Osteoblast (primary cell): ENCODE results near the gene GRB14. TPM values are rescaled to one million over a fixed set of nuclear protein-coding genes. Genes with fewer than 3 reads are reported as not detected.
"Not testable (repeated sequence)": the region's sequence is repeated elsewhere in the genome, so short reads cannot be mapped to it uniquely, and the experiment has no call there.

Experiments
- DNase-seq: peaks from one replicate; pipeline ENCODE4 v3.0.0; 2011; ENCODE audit warnings: low spot score, mixed read lengths; ENCODE audit not compliant: insufficient read length; ENCODE audit errors: missing footprints
- H2AFZ ChIP-seq: 2 replicates; pipeline ENCODE4 v1.6.0; 2011; ENCODE audit warnings: mild to moderate bottlenecking, low read length
- H3K27ac ChIP-seq: 2 replicates; pipeline ENCODE4 v1.5.1; 2011; ENCODE audit warnings: mild to moderate bottlenecking, low read depth, low read length, moderate library complexity
- H3K27me3 ChIP-seq: 2 replicates; pipeline ENCODE4 v1.6.0; 2012; ENCODE audit warnings: mild to moderate bottlenecking, control low read depth, inconsistent platforms, low read length, moderate library complexity; ENCODE audit not compliant: insufficient read depth
- H3K36me3 ChIP-seq: 2 replicates; pipeline ENCODE4 v1.5.1; 2011; ENCODE audit warnings: mild to moderate bottlenecking, low read length, control low read depth, moderate library complexity; ENCODE audit not compliant: insufficient read depth
- H3K4me1 ChIP-seq: 2 replicates; pipeline ENCODE4 v1.5.1; 2011; ENCODE audit warnings: mild to moderate bottlenecking, low read length, control low read depth, moderate library complexity; ENCODE audit not compliant: insufficient read depth
- H3K4me2 ChIP-seq: 2 replicates; pipeline ENCODE4 v1.6.0; 2011; ENCODE audit warnings: mild to moderate bottlenecking, low read length; ENCODE audit not compliant: insufficient read depth
- H3K4me3 ChIP-seq: fragments of 200-600 bp; sonication (generic); 3 replicates; pipeline ENCODE4 v1.5.1; 2012; ENCODE audit warnings: mild to moderate bottlenecking, low read length, inconsistent platforms; ENCODE audit not compliant: insufficient read depth
- H3K79me2 ChIP-seq: 2 replicates; pipeline ENCODE4 v1.6.0; 2012; ENCODE audit warnings: mild to moderate bottlenecking, low read length, control low read depth, inconsistent platforms; ENCODE audit not compliant: insufficient read depth
- H3K9me3 ChIP-seq: 2 replicates; pipeline ENCODE4 v1.5.1; 2011; ENCODE audit warnings: low read depth, low read length, control low read depth
- H4K20me1 ChIP-seq: 2 replicates; pipeline ENCODE4 v1.6.0; 2012; ENCODE audit warnings: mild to moderate bottlenecking, low read length, control low read depth; ENCODE audit not compliant: insufficient read depth
- total RNA-seq: library from RNA; depleted of rRNA; stranded (reverse); fragments of >200 nt; gene quantifications from 2 replicates; pipeline ENCODE4 v1.2.3, GENCODE V29; 2012
- TF ChIP-seq, protein P1 (sequence below): IDR thresholded peaks from 2 replicates; pipeline ENCODE4 v1.5.1; 2011; ENCODE audit warnings: mild to moderate bottlenecking, low read depth, low read length, moderate library complexity; ENCODE audit errors: extremely low read depth

GRB14 gene
- total RNA-seq, 1 donor, result 0.72 TPM

DNA sequence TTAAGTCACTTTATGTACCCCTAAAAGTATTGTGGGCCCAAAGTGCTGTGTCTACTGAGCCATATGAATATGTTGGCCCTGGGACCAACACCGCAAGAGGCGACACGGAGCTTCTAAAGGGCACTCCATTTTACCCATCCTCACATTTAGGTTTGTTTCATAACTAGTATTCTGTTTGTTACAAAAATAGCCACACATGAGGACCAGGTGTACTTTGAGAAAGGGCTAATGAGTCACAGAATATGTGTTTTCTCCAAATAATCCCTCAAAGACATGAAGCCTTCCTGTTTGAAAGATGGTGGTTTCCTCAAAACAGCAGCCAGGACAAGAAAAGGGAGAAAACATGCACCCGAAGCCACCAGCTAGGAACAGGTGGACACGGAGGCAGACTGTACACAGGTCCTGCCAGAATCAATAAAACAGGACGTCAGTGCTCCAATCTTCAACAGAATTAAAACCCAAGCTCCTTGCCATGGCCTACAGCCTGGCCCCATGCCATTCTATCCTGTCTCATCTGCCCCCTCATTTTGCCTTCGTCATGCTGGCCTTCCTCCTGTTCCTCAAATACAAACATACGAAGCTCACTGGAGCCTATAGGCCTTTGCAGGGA, 21.8 kb upstream of the GRB14 start:
- no peak overlapping the region for H2AFZ ChIP-seq
- TF ChIP-seq, protein P1, sequence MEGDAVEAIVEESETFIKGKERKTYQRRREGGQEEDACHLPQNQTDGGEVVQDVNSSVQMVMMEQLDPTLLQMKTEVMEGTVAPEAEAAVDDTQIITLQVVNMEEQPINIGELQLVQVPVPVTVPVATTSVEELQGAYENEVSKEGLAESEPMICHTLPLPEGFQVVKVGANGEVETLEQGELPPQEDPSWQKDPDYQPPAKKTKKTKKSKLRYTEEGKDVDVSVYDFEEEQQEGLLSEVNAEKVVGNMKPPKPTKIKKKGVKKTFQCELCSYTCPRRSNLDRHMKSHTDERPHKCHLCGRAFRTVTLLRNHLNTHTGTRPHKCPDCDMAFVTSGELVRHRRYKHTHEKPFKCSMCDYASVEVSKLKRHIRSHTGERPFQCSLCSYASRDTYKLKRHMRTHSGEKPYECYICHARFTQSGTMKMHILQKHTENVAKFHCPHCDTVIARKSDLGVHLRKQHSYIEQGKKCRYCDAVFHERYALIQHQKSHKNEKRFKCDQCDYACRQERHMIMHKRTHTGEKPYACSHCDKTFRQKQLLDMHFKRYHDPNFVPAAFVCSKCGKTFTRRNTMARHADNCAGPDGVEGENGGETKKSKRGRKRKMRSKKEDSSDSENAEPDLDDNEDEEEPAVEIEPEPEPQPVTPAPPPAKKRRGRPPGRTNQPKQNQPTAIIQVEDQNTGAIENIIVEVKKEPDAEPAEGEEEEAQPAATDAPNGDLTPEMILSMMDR, result no peak

DNA sequence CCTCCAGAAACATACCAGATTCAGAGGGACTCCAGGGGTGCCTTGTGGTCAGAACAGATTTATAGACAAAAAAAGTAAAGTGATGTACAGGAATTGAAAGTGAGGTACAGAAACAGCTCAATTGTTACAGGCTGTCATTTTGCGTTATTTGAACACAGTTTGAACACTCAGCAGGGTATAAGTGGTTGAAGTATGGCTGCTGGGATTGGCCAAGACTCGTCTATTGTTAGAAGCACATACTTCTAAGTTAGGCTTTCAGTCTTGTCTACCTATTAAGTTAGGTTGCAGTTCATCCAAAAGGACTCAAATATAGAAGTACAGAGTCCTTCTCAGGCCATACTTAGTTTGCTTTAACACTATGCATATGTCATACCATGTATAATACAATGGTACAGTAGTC, 21.0 kb upstream of the GRB14 start:
- Histone ChIP-seq H3K4me1 (no peaks in the 10 kb centered on the region), H3K4me2 (no peak overlapping the region), H4K20me1 (no peaks in the 10 kb centered on the region), H3K27ac (no peak overlapping the region), H2AFZ (no peak overlapping the region), H3K4me3 (no peak overlapping the region), H3K79me2 (no peaks in the 10 kb centered on the region), H3K9me3 (no peaks in the 10 kb centered on the region), H3K36me3 (no peaks in the 10 kb centered on the region), H3K27me3 (no peaks in the 10 kb centered on the region)
- TF ChIP-seq, protein P1, result no peak
- no peak for DNase-seq

More for the DNA sequence above, 21.8 kb upstream of the GRB14 start:
- H3K27me3 ChIP-seq, result no peaks in the 10 kb centered on the region
- DNase-seq, result no peak
- H3K4me2 ChIP-seq, result no peak overlapping the region
- H3K27ac ChIP-seq, result no peak overlapping the region
- no peaks in the 10 kb centered on the region for H3K9me3 ChIP-seq
- no peak overlapping the region for H3K4me3 ChIP-seq
- no peaks in the 10 kb centered on the region for H3K4me1 ChIP-seq
- no peaks in the 10 kb centered on the region for H3K36me3 ChIP-seq
- H4K20me1 ChIP-seq, result no peaks in the 10 kb centered on the region
- no peaks in the 10 kb centered on the region for H3K79me2 ChIP-seq

DNA sequence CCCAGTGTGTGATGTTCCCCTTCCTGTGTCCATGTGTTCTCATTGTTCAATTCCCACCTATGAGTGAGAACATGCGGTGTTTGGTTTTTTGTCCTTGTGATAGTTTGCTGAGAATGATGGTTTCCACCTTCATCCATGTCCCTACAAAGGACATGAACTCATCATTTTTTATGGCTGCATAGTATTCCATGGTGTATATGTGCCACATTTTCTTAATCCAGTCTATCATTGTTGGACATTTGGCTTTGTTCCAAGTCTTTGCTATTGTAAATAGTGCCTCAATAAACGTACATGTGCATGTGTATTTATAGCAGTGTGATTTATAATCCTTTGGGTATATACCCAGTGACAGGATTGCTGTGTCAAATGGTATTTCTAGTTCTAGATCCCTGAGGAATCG, 7.0 kb upstream of the GRB14 start:
- not testable (repeated sequence) for H3K79me2 ChIP-seq, H4K20me1 ChIP-seq, DNase-seq, H3K36me3 ChIP-seq, H2AFZ ChIP-seq, H3K4me2 ChIP-seq, H3K27me3 ChIP-seq, H3K9me3 ChIP-seq, H3K27ac ChIP-seq, H3K4me3 ChIP-seq
- peaks cover 25% of the 10 kb centered on the region for H3K4me1 ChIP-seq

DNA sequence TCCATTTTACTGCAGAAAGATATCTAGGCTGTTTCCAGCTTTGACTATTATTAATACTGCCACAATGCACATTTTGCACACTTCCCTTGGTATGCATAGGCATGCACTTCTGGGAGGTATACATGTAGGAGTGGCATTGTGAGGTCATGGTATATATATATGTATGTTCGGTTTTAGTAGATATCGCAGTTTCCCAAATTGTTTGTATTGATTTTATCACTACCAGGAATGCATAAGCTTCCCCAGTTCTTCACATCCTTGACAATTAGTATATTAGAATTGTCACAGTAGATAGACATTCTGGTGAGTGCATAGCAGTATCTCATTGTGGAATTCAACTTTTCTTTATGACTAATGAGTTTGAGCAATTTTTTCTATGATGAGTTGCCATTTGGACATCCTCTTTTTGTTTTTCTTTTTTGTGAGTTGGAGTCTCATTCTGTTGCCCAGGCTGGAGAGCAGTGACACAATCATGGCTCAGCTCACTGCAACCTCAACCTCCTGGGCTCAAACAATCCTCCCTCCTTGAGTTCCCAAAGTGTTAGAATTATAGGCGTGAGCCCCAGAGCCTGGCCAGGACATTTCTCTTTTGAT, 4.2 kb upstream of the GRB14 start:
- Histone ChIP-seq H2AFZ (no peak overlapping the region), H3K79me2 (no peaks in the 10 kb centered on the region), H3K4me1 (peaks cover 25% of the 10 kb centered on the region), H3K27ac (peak overlapping the region; percentile 17), H3K4me2 (no peak overlapping the region), H3K9me3 (no peaks in the 10 kb centered on the region), H4K20me1 (no peaks in the 10 kb centered on the region), H3K27me3 (no peaks in the 10 kb centered on the region), H3K4me3 (no peak overlapping the region), H3K36me3 (no peaks in the 10 kb centered on the region)
- peak; percentile 51 for DNase-seq
- TF ChIP-seq, protein P1, result no peak
